Neuronal stem cell (in vitro differentiated cells): ENCODE data around the gene CSF2. TPM values are rescaled to one million over a fixed set of nuclear protein-coding genes. Genes with fewer than 3 reads are reported as not detected.
"Not testable (repeated sequence)": the region's sequence is repeated elsewhere in the genome, so short reads cannot be mapped to it uniquely, and the experiment has no call there.

Experiments
- DNase-seq: peaks from one replicate; pipeline ENCODE4 v3.0.0-alpha.2; 2013; ENCODE audit warnings: low spot score
- H2AFZ ChIP-seq: one replicate; pipeline ENCODE4 v1.6.1; 2013; ENCODE audit warnings: mild to moderate bottlenecking, low read length, inconsistent platforms
- H2AK5ac ChIP-seq: 2 replicates; pipeline ENCODE4 v1.6.1; 2013; ENCODE audit warnings: low read depth, mild to moderate bottlenecking, inconsistent platforms, low read length, moderate library complexity, mixed read lengths
- H2BK120ac ChIP-seq: 2 replicates; pipeline ENCODE4 v1.6.1; 2013; ENCODE audit warnings: low read depth, mild to moderate bottlenecking, inconsistent platforms, low read length, moderate library complexity, mixed read lengths
- H2BK12ac ChIP-seq: one replicate; pipeline ENCODE4 v1.6.1; 2013; ENCODE audit warnings: low read length, inconsistent platforms
- H2BK15ac ChIP-seq: 2 replicates; pipeline ENCODE4 v1.6.1; 2013; ENCODE audit warnings: mild to moderate bottlenecking, low read length, inconsistent platforms, mixed read lengths
- H2BK5ac ChIP-seq: one replicate; pipeline ENCODE4 v1.6.1; 2013; ENCODE audit warnings: inconsistent platforms, mild to moderate bottlenecking, low read length, moderate library complexity
- H3K14ac ChIP-seq: one replicate; pipeline ENCODE4 v1.6.1; 2013; ENCODE audit warnings: low read length, inconsistent platforms
- H3K18ac ChIP-seq: 2 replicates; pipeline ENCODE4 v1.6.1; 2013; ENCODE audit warnings: low read length, inconsistent platforms
- H3K23ac ChIP-seq: 2 replicates; pipeline ENCODE4 v1.6.1; 2013; ENCODE audit warnings: low read depth, mild to moderate bottlenecking, mixed read lengths, low read length, inconsistent platforms; ENCODE audit not compliant: poor library complexity
- H3K27ac ChIP-seq: replicated peaks from 3 replicates; pipeline ENCODE4 v1.5.1; 2013; ENCODE audit warnings: low read length, inconsistent platforms
- H3K27me3 ChIP-seq, 3 experiments: 2 replicates each; pipeline ENCODE4 v1.6.1; 2013; ENCODE audit warnings: low read length in 3 of 3, mild to moderate bottlenecking in 2 of 3, inconsistent platforms in 1 of 3, low read depth in 1 of 3, mixed read lengths in 1 of 3, moderate library complexity in 1 of 3; ENCODE audit not compliant: control insufficient read depth in 3 of 3, insufficient read depth in 3 of 3
- H3K36me3 ChIP-seq, 2 donors: replicated peaks in 1 of 2; 2 replicates each; pipeline ENCODE4 v1.6.1; 2013; ENCODE audit warnings: low read length in 2 of 2; ENCODE audit not compliant: control insufficient read depth in 2 of 2, insufficient read depth in 2 of 2
- H3K4ac ChIP-seq: 2 replicates; pipeline ENCODE4 v1.6.1; 2013; ENCODE audit warnings: inconsistent platforms, mild to moderate bottlenecking, low read length, moderate library complexity
- H3K4me1 ChIP-seq, 2 donors: 1 replicate in 1 of 2; 2 replicates in 1 of 2; pipeline ENCODE4 v1.6.1; 2013; ENCODE audit warnings: low read length in 2 of 2, low read depth in 1 of 2; ENCODE audit not compliant: control insufficient read depth in 2 of 2, insufficient read depth in 1 of 2
- H3K4me2 ChIP-seq: one replicate; pipeline ENCODE4 v1.6.1; 2013; ENCODE audit warnings: mild to moderate bottlenecking, low read length, inconsistent platforms; ENCODE audit not compliant: insufficient read depth, poor library complexity, severe bottlenecking
- H3K4me3 ChIP-seq, 2 donors: 2 replicates each; pipeline ENCODE4 v1.5.1; 2013; ENCODE audit warnings: low read length in 2 of 2, mild to moderate bottlenecking in 2 of 2, inconsistent platforms in 1 of 2, moderate library complexity in 1 of 2
- H3K79me1 ChIP-seq: one replicate; pipeline ENCODE4 v1.6.1; 2013; ENCODE audit warnings: low read depth, mild to moderate bottlenecking, inconsistent platforms, low read length, moderate library complexity
- H3K9ac ChIP-seq: one replicate; pipeline ENCODE4 v1.6.1; 2013; ENCODE audit warnings: mild to moderate bottlenecking, low read depth, low read length, inconsistent platforms; ENCODE audit not compliant: poor library complexity
- H3K9me3 ChIP-seq, 2 donors: replicated peaks in 1 of 2; 2 replicates each; pipeline versions ENCODE3 to v1.6.1; 2013; ENCODE audit warnings: low read length in 2 of 2, mild to moderate bottlenecking in 2 of 2, inconsistent platforms in 1 of 2, low read depth in 1 of 2, mixed read lengths in 1 of 2, moderate library complexity in 1 of 2; ENCODE audit not compliant: control insufficient read depth in 2 of 2, insufficient read depth in 1 of 2
- H4K8ac ChIP-seq: one replicate; pipeline ENCODE4 v1.6.1; 2013; ENCODE audit warnings: low read depth, mild to moderate bottlenecking, inconsistent platforms, low read length, moderate library complexity
- H4K91ac ChIP-seq: one replicate; pipeline ENCODE4 v1.6.1; 2013; ENCODE audit warnings: low read length, low read depth, mild to moderate bottlenecking, inconsistent platforms; ENCODE audit not compliant: poor library complexity
- WGBS, 2 donors: extraction: QIAGEN DNeasy Blood & Tissue Kit; methylation state at CpG; one replicate each; pipeline ENCODE4 v1.1.7; 2013; ENCODE audit warnings: missing lambda C conversion rate in 2 of 2, mixed read lengths in 1 of 2; ENCODE audit not compliant: insufficient read length in 2 of 2, insufficient replicate concordance in 1 of 2; ENCODE audit errors: extremely low coverage in 2 of 2; 5-methylcytosine and 5-hydroxymethylcytosine counted together
- small RNA-seq: library from polyadenylated mRNA; stranded (forward); fragments of <200 nt; extraction: miRNeasy Mini kit (QIAGEN cat#:217004); gene quantifications from one replicate; pipeline ENCODE3, GENCODE V24; 2013; ENCODE audit not compliant: insufficient read depth

The CSF2 gene

GRCh38 chr5:132120717-132121116, 47.1 kb downstream of the CSF2 start:
- H2BK120ac ChIP-seq, H2BK12ac ChIP-seq, H3K4ac ChIP-seq, H3K9me3 ChIP-seq, H2AFZ ChIP-seq, H3K9ac ChIP-seq, H3K36me3 ChIP-seq, H2AK5ac ChIP-seq, H3K18ac ChIP-seq, H4K8ac ChIP-seq, H3K27ac ChIP-seq, DNase-seq, H3K14ac ChIP-seq, H3K27me3 ChIP-seq, H3K23ac ChIP-seq, H4K91ac ChIP-seq, H3K4me1 ChIP-seq, H2BK15ac ChIP-seq, H3K4me2 ChIP-seq, H3K4me3 ChIP-seq, H3K79me1 ChIP-seq, H2BK5ac ChIP-seq: not testable (repeated sequence)
- WGBS, 2 donors: no CpG with 5 or more reads among the region's 3 CpGs

DNA sequence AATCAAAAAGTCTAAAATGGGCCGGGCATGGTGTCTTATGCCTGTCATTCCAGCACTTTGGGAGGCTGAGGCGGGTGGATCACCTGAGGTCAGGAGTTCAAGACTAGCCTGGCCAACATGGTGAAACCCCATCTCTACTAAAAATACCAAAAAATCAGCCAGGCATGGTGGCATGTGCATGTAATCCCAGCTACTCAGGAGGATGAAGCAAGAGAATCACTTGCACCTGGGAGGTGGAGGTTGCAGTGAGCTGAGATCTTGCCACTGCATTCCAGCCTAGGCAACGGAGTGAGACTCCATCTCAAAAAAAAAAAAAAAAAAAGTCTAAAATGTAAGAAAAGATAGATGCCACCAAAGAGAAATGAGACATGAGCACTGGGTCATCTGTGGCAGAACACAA, 49.4 kb downstream of the CSF2 start:
- no CpG with 5 or more reads among the region's 3 CpGs for WGBS, 2 donors
- H2BK120ac ChIP-seq: not testable (repeated sequence)

DNA sequence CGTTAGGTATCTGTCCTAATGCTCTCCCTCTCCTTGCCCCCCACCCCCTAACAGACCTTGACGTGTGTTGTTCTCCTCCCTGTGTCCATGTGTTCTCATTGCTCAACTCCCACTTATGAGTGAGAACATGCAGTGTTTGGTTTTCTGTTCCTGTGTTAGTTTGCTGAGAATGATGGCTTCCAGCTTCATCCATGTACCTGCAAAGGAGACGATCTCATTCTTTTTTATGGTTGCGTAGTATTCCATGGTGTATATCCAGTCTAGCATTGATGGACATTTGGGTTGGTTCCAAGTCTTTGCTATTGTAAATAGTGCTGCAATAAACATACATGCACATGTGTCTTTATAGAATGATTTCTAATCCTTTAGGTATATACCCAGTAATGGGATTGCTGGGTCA, 50.0 kb downstream of the CSF2 start:
- H3K9ac ChIP-seq, H3K36me3 ChIP-seq, H2BK120ac ChIP-seq, H3K9me3 ChIP-seq, H3K27me3 ChIP-seq, H3K79me1 ChIP-seq, DNase-seq, H3K4ac ChIP-seq, H4K91ac ChIP-seq, H4K8ac ChIP-seq, H3K4me1 ChIP-seq, H3K4me3 ChIP-seq, H2AFZ ChIP-seq, H3K27ac ChIP-seq, H3K18ac ChIP-seq, H2BK12ac ChIP-seq, H3K23ac ChIP-seq, H2BK5ac ChIP-seq, H2BK15ac ChIP-seq, H3K14ac ChIP-seq, H2AK5ac ChIP-seq, H3K4me2 ChIP-seq: not testable (repeated sequence)
- no CpG with 5 or more reads among the region's 4 CpGs for WGBS, 2 donors

More for the DNA sequence above, 49.4 kb downstream of the CSF2 start:
- not testable (repeated sequence) for H3K27ac ChIP-seq, H3K36me3 ChIP-seq, DNase-seq, H3K9me3 ChIP-seq, H3K4ac ChIP-seq, H3K14ac ChIP-seq, H2BK12ac ChIP-seq, H3K79me1 ChIP-seq, H3K4me2 ChIP-seq, H2BK5ac ChIP-seq, H3K18ac ChIP-seq, H3K27me3 ChIP-seq, H2AK5ac ChIP-seq, H2AFZ ChIP-seq, H4K8ac ChIP-seq, H4K91ac ChIP-seq, H2BK15ac ChIP-seq, H3K9ac ChIP-seq, H3K4me3 ChIP-seq, H3K23ac ChIP-seq, H3K4me1 ChIP-seq

Small RNA genes within 50 kb of the gene (small RNA-seq; reads per million reads assigned to genes)
- not detected for gene RF00285
